HG03025 (cell line): ENCODE results near the gene MPRIP.

Experiments
- ATAC-seq: cut with Tn5 transposase; IDR thresholded peaks from one replicate; pipeline ENCODE4 v1.9.1; 2021; ENCODE audit warnings: mild to moderate bottlenecking, moderate library complexity; ENCODE audit not compliant: unreplicated experiment, low FRiP score

The MPRIP gene

DNA sequence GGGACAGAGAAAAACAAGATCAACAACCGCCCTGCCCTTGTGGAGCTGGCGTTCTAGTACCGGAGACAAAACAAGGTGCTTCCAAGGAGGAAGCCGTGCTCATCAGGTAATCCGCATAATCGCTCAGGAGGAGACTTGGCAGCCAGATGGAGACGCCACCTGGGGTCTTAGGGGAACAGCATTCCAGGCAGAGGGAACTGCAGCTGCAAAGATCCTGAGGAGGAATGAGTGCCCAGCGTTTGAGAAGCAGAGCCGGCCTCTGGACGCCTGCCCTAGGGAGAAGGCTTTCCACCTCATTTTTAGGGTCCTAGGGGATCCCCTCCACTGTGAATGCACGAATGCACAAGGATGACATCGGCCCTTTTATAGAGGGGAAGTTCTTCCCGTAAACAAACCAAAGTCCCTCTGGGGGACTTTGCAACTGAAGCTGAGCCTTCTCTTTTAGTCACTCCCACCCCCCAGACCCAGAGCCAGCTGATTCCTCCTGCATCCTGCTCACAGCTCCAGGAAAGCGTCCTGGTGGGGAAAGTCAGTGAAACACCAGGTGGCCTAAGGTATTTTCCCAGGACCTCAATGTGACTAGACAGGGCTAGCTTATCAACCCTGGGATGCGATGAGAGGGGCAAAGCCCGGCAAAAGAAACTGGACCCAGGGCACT is 13.2 kb upstream of the MPRIP start:
- no peak for ATAC-seq

DNA sequence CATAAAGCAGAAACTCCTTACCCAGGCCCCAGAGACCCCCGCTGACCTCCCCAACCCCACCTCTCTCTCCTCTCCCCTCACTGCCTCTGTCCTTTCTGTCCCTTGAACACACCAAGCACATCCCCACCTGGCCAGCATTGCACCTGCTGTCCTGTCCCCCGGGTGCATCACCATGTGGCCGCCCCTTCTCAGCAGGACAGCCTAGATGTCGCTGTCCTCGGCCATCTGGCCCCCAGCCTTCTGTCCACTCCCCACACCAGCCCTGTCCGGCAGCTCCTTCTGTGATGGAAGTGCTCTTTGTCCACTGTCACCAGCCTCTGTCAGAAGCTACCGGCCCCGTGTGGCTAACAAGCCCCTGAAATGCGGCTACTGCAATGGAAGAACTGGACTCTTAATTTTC is 12.3 kb upstream of the MPRIP start:
- ATAC-seq, result no peak

- no peak for ATAC-seq
Measured at GRCh38 chr17:17030515-17031211, 11.6 kb upstream of the MPRIP start.

- ATAC-seq, result no peak
Measured at GRCh38 chr17:17032131-17032692, 10.0 kb upstream of the MPRIP start.

DNA sequence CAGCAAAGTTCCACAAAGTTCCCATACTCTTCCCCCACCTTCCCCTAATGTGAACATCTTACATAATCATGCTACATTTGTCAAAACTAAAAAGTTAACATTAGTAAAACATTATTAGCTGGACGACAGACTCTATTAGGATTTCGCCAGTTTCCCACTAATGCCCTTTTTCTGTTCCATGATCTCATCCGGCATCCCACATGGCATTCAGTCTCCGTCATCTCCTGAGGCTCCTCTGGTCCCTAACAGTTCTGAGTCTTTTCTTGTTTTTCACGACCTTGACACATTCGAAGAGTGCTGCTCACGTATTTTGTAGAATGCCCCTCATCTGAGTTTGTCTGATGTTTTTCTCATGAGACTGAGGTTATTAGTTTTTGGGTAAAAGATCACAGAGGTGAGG is 8.8 kb upstream of the MPRIP start:
- no peak for ATAC-seq

GRCh38 chr17:17034026-17034425 is 8.2 kb upstream of the MPRIP start:
- ATAC-seq, result no peak

DNA sequence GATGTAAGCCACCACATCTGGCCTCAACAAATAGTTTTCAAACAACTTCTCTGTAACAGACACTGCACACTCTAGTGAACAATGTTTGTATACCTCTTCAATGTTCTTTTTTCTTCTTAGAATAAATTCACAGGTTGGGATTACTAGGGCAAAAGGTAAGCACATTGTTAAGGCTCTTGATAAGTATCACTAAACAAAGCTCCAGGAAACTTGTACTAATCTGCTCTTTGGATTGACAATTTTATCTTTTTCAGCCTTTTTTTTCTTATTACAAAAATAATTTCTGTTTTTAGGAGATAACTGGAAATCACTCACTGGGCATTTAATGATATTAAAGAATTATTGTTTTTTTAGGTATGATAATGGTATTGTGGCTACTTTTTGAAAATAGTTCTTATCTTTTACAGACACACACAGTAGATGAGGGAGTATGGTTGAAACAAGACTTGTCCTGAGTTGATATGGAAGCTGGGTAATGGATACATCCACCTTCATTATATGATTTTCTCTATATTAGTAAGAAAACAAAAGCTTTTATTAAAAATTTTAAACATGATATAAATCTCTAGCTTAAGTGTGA is 7.7 kb upstream of the MPRIP start:
- no peak for ATAC-seq

- no peak for ATAC-seq
Measured at GRCh38 chr17:17035490-17035889, 6.8 kb upstream of the MPRIP start.

DNA sequence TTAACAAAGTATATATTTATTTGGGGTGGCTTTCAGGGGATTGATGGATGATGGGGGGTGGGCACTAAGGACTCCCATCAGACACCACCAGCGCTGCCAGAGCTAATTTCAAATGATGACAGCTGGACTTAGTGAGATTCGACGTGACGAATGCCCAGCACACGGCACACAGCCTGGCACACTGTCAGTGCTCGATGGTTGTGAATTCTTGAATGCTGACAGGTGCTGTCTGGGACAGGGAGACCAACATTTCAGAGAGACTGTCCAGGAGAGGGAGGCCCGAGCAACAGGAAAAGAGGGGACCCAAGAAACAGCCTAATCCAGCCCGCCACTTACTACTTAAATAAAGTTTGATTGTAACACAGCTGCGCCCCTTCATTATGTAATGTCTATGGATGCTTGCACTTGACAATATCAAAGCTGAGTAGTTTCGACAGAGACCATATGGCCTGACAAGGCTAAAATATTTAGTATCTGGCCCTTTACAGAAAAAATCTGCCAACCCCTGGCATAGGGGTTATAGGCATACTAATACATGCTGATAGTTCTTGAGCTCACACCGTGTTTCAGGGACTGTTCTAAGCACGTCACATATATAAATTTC is 6.2 kb upstream of the MPRIP start:
- no peak for ATAC-seq

DNA sequence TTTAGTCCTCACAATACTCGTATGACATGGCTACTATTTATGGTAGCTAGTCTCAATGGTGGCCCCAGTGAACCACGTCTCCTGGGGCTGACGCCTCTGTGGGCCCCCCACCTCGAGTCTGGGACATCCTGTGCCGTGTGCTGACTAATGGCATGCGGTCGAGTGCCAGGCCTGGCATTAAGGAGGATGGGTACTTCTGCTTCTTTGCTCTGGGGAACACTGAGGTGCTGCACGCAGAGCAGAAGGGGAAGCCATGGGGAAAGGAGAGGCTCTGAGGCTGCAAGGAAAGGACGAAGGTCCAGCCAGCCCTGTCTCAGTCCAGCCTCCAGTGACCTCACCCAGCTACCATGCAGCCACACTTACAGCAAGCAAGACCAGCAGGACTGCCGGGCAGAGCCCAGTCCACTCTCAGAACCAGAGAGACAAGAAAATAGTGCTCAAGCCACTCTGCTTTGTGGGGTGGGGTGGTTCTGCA is 5.7 kb upstream of the MPRIP start:
- ATAC-seq, result no peak

- ATAC-seq, result no peak
Measured at GRCh38 chr17:17039911-17040310, 2.3 kb upstream of the MPRIP start.

DNA sequence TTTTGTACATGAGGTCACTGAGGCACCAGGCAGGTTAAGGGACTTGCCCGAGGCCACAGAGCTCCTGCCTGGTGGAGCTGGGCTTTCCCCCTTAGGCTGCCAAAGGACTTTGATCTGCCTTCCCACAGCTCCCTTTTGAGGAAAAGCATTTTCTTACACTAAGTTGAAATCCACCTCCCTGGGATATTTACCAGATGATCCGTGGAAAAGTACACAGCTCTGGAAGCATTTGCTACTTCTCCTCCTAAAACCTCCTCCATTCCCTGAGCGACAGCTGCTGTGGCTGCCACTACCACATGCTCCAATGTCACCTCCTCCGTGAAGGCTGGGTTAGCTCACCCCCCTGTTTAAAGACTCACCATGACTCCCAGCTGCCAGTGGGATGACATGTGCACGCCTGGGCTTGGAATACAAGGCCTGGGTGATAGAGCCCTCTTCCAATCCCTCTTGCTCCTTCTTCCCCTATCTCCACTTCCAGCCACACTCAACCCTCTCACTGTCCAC is 1.2 kb upstream of the MPRIP start:
- no peak for ATAC-seq

GRCh38 chr17:17041571-17042383 is 480 bp upstream of the MPRIP start:
- ATAC-seq, result peak; percentile 90

DNA sequence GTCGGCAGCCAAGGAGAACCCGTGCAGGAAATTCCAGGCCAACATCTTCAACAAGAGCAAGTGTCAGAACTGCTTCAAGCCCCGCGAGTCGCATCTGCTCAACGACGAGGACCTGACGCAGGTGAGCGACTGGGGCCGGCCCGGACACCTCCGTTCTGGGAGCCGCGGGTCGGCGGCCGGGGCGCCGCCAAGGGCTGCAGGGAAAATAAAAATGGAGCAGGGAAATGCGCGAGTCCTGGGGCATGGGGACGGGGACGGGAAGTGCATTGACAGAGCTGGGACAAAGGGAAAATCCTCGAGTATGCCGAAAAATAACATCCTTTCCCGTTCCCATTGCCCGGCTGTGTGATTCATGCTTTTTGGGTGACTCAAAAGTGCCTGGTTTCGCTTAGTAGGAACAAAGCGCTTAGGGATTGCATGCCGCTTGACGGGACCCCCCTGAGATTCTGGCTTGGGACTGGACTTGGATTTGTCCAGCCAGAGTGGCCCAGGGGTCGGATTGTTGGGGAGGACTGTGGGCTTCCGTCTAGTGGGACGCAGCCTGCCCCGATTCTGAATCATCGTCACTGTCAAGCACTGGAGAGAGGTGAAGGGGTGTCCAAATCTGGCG is 699 bp downstream of the MPRIP start:
- ATAC-seq, result peak; percentile 5

DNA sequence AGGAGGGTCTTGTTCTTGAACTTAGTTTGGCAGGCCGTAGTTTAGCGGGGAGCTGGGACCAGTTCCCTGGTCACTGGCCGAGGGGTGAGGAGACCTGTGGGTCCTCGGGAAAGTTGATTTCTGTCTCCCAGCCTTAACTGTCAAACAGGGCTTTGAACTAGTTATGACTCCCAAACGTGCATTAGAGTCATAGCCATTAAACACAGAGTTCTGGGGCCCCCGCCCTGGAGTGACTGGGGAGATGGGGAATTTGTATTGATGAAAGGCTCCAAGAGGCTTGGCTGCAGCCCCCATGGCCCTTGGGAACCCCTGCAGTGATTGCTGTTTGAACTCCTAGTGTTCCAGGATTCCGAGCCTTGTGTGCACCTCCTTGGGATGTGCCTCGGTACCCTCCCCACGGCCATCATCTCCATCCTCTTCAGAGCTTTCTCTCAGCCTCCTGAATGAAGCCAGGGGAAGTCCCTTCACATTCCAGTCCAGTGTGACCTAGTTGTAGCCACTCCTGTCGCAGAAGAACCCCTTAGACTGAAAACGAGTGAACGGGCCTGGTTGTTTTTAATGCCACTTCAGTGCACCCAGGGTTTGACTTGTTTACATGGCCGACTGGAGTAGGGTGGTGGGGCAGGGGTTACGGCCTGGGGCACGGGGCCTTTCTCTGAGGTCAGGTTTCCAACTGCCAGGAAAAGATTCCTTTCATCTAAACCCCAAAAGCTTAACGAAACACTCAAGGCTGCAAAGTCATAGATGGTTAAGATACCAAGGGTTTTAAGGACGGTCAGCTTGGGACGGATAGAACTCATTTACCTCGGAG is 1.4 kb downstream of the MPRIP start:
- no peak for ATAC-seq

DNA sequence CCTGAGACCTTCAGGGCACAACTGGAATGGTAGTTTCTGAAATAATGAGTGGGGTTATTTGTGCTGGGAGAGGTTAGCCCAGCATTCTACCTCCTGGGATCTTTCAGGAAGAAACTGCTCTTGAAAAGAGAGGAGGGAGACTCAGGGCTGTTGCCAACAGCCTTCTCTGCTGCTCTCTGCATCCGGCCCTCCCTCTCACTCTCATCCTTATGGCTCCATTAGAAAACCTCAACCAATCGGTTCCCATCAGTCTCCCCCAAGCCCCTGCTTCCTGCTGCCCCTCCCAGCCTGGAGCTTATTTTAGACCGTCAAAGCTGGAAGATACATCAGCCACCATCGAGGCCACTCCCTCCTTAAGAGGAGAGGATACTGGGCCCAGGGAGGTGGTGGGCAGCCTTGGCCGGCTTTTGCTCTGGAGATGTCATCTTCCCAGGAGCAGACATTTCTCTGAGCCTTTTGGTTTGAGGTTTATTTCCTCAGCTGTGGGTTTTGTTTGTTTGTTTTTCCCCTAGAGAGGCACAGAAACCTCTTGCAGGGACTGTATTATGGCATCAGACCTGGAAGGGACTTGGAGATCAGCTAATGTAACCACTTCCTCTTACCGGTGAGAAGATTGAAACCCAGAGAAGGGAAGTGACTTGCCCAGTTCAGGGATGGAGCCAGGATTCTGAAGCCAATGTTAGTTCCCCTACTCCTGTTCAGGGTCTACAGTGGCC is 2.7 kb downstream of the MPRIP start:
- ATAC-seq, result no peak

GRCh38 chr17:17048106-17048505 is 5.8 kb downstream of the MPRIP start:
- ATAC-seq, result no peak
